H9 (cell line): ENCODE data around the gene FSHR. TPM values are rescaled to one million over a fixed set of nuclear protein-coding genes. Genes with fewer than 3 reads are reported as not detected.

Experiments used
- DNase-seq: peaks from one replicate; pipeline ENCODE4 v3.0.0-alpha.2; 2017
- H2AFZ ChIP-seq: one replicate; pipeline ENCODE4 v1.6.1; 2013; ENCODE audit warnings: mild to moderate bottlenecking, low read length, control low read depth, moderate library complexity
- H2AK5ac ChIP-seq: 2 replicates; pipeline ENCODE4 v1.6.1; 2013; ENCODE audit warnings: low read length, control low read depth, mixed read lengths; ENCODE audit not compliant: insufficient read length
- H2BK120ac ChIP-seq: one replicate; pipeline ENCODE4 v1.6.1; 2013; ENCODE audit warnings: low read depth, mild to moderate bottlenecking, low read length, control low read depth, inconsistent platforms; ENCODE audit not compliant: poor library complexity, severe bottlenecking
- H2BK12ac ChIP-seq: 2 replicates; pipeline ENCODE4 v1.6.1; 2013; ENCODE audit warnings: low read length, control low read depth, mixed read lengths, low read depth; ENCODE audit not compliant: insufficient read length
- H2BK15ac ChIP-seq: 2 replicates; pipeline ENCODE4 v1.6.1; 2013; ENCODE audit warnings: low read depth, low read length, control low read depth
- H2BK20ac ChIP-seq: one replicate; pipeline ENCODE4 v1.6.1; 2013; ENCODE audit warnings: low read depth, mild to moderate bottlenecking, low read length, control low read depth, inconsistent platforms; ENCODE audit not compliant: poor library complexity, severe bottlenecking
- H2BK5ac ChIP-seq: 2 replicates; pipeline ENCODE4 v1.6.1; 2013; ENCODE audit warnings: low read length, control low read depth, mixed read lengths; ENCODE audit not compliant: insufficient read length
- H3K14ac ChIP-seq: 2 replicates; pipeline ENCODE4 v1.6.1; 2013; ENCODE audit warnings: low read length, control low read depth; ENCODE audit not compliant: insufficient read depth
- H3K18ac ChIP-seq: 2 replicates; pipeline ENCODE4 v1.6.1; 2013; ENCODE audit warnings: low read depth, mild to moderate bottlenecking, mixed read lengths, low read length, control low read depth; ENCODE audit not compliant: insufficient read length
- H3K23ac ChIP-seq: 2 replicates; pipeline ENCODE4 v1.6.1; 2013; ENCODE audit warnings: low read length, control low read depth, mixed read lengths, low read depth; ENCODE audit not compliant: insufficient read length
- H3K23me2 ChIP-seq: 2 replicates; pipeline ENCODE4 v1.6.1; 2013; ENCODE audit warnings: low read depth, mild to moderate bottlenecking, mixed read lengths, low read length, control low read depth; ENCODE audit not compliant: insufficient read length, poor library complexity, severe bottlenecking
- H3K27ac ChIP-seq: 2 replicates; pipeline ENCODE4 v1.5.1; 2013; ENCODE audit warnings: low read length, control low read depth, mixed read lengths, low read depth; ENCODE audit not compliant: insufficient read length
- H3K27me3 ChIP-seq: 2 replicates; pipeline ENCODE4 v1.6.1; 2013; ENCODE audit warnings: low read length, control low read depth, inconsistent platforms; ENCODE audit not compliant: insufficient read depth
- H3K4ac ChIP-seq: 2 replicates; pipeline ENCODE4 v1.6.1; 2013; ENCODE audit warnings: low read depth, mild to moderate bottlenecking, control low read depth, inconsistent platforms, low read length, moderate library complexity
- H3K4me1 ChIP-seq: 2 replicates; pipeline ENCODE4 v1.6.1; 2013; ENCODE audit warnings: low read length, control low read depth, inconsistent platforms; ENCODE audit not compliant: insufficient read depth
- H3K4me2 ChIP-seq: 2 replicates; pipeline ENCODE4 v1.6.1; 2013; ENCODE audit warnings: low read length, control low read depth, mixed read lengths; ENCODE audit not compliant: insufficient read length, insufficient read depth
- H3K56ac ChIP-seq: 2 replicates; pipeline ENCODE4 v1.6.1; 2013; ENCODE audit warnings: low read depth, mild to moderate bottlenecking, mixed read lengths, low read length, control low read depth; ENCODE audit not compliant: insufficient read length
- H3K79me1 ChIP-seq: 2 replicates; pipeline ENCODE4 v1.6.1; 2013; ENCODE audit warnings: low read depth, mild to moderate bottlenecking, moderate library complexity, low read length, control low read depth, inconsistent platforms; ENCODE audit not compliant: insufficient read depth, poor library complexity, severe bottlenecking
- H3K79me2 ChIP-seq: 2 replicates; pipeline ENCODE4 v1.6.1; 2013; ENCODE audit warnings: low read length, control low read depth, inconsistent platforms; ENCODE audit not compliant: insufficient read depth
- H3K9ac ChIP-seq: 2 replicates; pipeline ENCODE4 v1.6.1; 2013; ENCODE audit warnings: low read length, control low read depth, mixed read lengths; ENCODE audit not compliant: insufficient read length; ENCODE audit errors: extremely low read depth
- H3K9me3 ChIP-seq: one replicate; pipeline ENCODE4 v1.6.1; 2013; ENCODE audit warnings: low read depth, low read length, inconsistent platforms; ENCODE audit not compliant: control insufficient read depth
- H3T11ph ChIP-seq: one replicate; pipeline ENCODE4 v1.6.1; 2013; ENCODE audit warnings: mild to moderate bottlenecking, low read length, control low read depth, inconsistent platforms
- H4K20me1 ChIP-seq: one replicate; pipeline ENCODE4 v1.6.1; 2013; ENCODE audit not compliant: control insufficient read depth, insufficient read length, insufficient read depth
- H4K5ac ChIP-seq: 2 replicates; pipeline ENCODE4 v1.6.1; 2013; ENCODE audit warnings: low read depth, mild to moderate bottlenecking, mixed read lengths, low read length, control low read depth; ENCODE audit not compliant: insufficient read length
- H4K8ac ChIP-seq: replicated peaks from 2 replicates; pipeline ENCODE4 v1.6.1; 2013; ENCODE audit warnings: low read length, control low read depth, mixed read lengths, low read depth; ENCODE audit not compliant: insufficient read length
- H4K91ac ChIP-seq: 2 replicates; pipeline ENCODE4 v1.6.1; 2013; ENCODE audit warnings: low read depth, mild to moderate bottlenecking, moderate library complexity, mixed read lengths, low read length, control low read depth; ENCODE audit not compliant: insufficient read length
- H3K27ac Mint-ChIP-seq, 3 experiments: 2 replicates in 2 of 3; 3 replicates in 1 of 3; pipeline ENCODE4 v1.8.0; 2020 to 2021; ENCODE audit warnings: mixed read lengths in 3 of 3, mild to moderate bottlenecking in 1 of 3, moderate library complexity in 1 of 3
- H3K27me3 Mint-ChIP-seq: 2 replicates; pipeline ENCODE4 v1.8.0; 2021; ENCODE audit warnings: low read depth, mild to moderate bottlenecking, moderate library complexity, mixed read lengths
- H3K36me3 Mint-ChIP-seq, 3 experiments: 2 replicates in 2 of 3; 3 replicates in 1 of 3; pipeline ENCODE4 v1.8.0; 2020 to 2021; ENCODE audit warnings: low read depth in 3 of 3, mixed read lengths in 3 of 3; ENCODE audit not compliant: insufficient read depth in 1 of 3
- H3K4me1 Mint-ChIP-seq, 2 experiments: 2 replicates each; pipeline ENCODE4 v1.8.0; 2020; ENCODE audit warnings: mixed read lengths in 2 of 2
- H3K4me3 Mint-ChIP-seq, 2 experiments: 2 replicates in 1 of 2; 3 replicates in 1 of 2; pipeline ENCODE4 v1.8.0; 2020 to 2021; ENCODE audit warnings: mild to moderate bottlenecking in 2 of 2, mixed read lengths in 2 of 2, moderate library complexity in 1 of 2
- H3K9me3 Mint-ChIP-seq, 2 experiments: 2 replicates in 1 of 2; 3 replicates in 1 of 2; pipeline ENCODE4 v1.8.0; 2020; ENCODE audit warnings: mild to moderate bottlenecking in 2 of 2, mixed read lengths in 2 of 2, moderate library complexity in 1 of 2
- CTCF ChIP-seq: fragments of 200-600 bp; sonication (generic); conservative IDR thresholded peaks from 3 replicates; pipeline ENCODE4 v1.8.0; 2021; ENCODE audit warnings: antibody characterized with exemption, mild to moderate bottlenecking
- WGBS: extraction: QIAGEN DNeasy Blood & Tissue Kit; methylation state at CpG from one replicate; pipeline ENCODE4 v1.1.7; 2013; ENCODE audit warnings: missing lambda C conversion rate, low lambda C conversion rate, mixed read lengths; ENCODE audit not compliant: insufficient read length; ENCODE audit errors: extremely low coverage; 5-methylcytosine and 5-hydroxymethylcytosine counted together
- total RNA-seq: library from RNA; stranded (reverse); gene quantifications from 2 replicates; pipeline ENCODE4 v1.2.1, GENCODE V29; 2021

The FSHR gene
- total RNA-seq, 1 experiment from 2014 or later, result not detected

- no peak for DNase-seq
- no peaks in the 10 kb centered on the region for H3K4me1 ChIP-seq
- no CpG with 5 or more reads among the region's 5 CpGs for WGBS
- H3K27me3 ChIP-seq, result no peaks in the 10 kb centered on the region
- H3K4ac ChIP-seq, result no peak overlapping the region
- Mint-ChIP-seq H3K9me3 (no peaks in the 10 kb centered on the region; a peak in 4 of 5 replicates), H3K27ac (no peak overlapping the region), H3K4me1 (no peaks in the 10 kb centered on the region), H3K4me3 (no peak overlapping the region), H3K36me3 (no peaks in the 10 kb centered on the region), H3K27me3 (no peaks in the 10 kb centered on the region)
- no peak overlapping the region for H4K8ac ChIP-seq
- H3K23me2 ChIP-seq, result no peaks in the 10 kb centered on the region
- no peak overlapping the region for H2BK20ac ChIP-seq
- H3K27ac ChIP-seq, result no peak overlapping the region
- H4K91ac ChIP-seq, result no peak overlapping the region
- H3K18ac ChIP-seq, result no peak overlapping the region
- H2BK12ac ChIP-seq, result no peak overlapping the region
- H3K79me1 ChIP-seq, result no peaks in the 10 kb centered on the region
- H3K9ac ChIP-seq, result no peak overlapping the region
- no peak overlapping the region for H4K5ac ChIP-seq
- H3K23ac ChIP-seq, result no peak overlapping the region
- H3K4me2 ChIP-seq, result no peak overlapping the region
- no peak for TF ChIP-seq CTCF
- H3K79me2 ChIP-seq, result no peaks in the 10 kb centered on the region
- H3K9me3 ChIP-seq, result no peaks in the 10 kb centered on the region
- no peak overlapping the region for H2BK15ac ChIP-seq
- no peak overlapping the region for H3T11ph ChIP-seq
- H3K14ac ChIP-seq, result no peak overlapping the region; the same call in 1 of the 2 replicates
- H3K56ac ChIP-seq, result no peak overlapping the region
- H2BK5ac ChIP-seq, result no peak overlapping the region
- no peak overlapping the region for H2BK120ac ChIP-seq
- H2AFZ ChIP-seq, result no peak overlapping the region
- H2AK5ac ChIP-seq, result no peak overlapping the region
- no peaks in the 10 kb centered on the region for H4K20me1 ChIP-seq
Measured at GRCh38 chr2:49003201-49003600, 151.1 kb downstream of the FSHR start.
